OCI-LY7 (cell line): ENCODE data around the gene EARS2. TPM values are rescaled to one million over a fixed set of nuclear protein-coding genes. Genes with fewer than 3 reads are reported as not detected.
A peak's percentile ranks its signal among the peaks of the same experiment; 100 is the strongest.

Experiments used
- BruUV-seq: library from RNA; stranded (reverse); fragments of 400-500 nt; replicated peaks from 2 replicates; lab custom pipeline; 2021; lab: Mats Ljungman, UMichigan
- CTCF ChIA-PET: fragments of 300-600 bp; sonication (Branson Sonifier 250); formaldehyde crosslinking; loops from one replicate; lab custom pipeline; 2022; ENCODE audit warnings: antibody characterized with exemption; ENCODE audit not compliant: unreplicated experiment; lab: Charles Lee
- POLR2A ChIA-PET: fragments of 300-600 bp; sonication (Branson Sonifier 250); formaldehyde crosslinking; loops from one replicate; lab custom pipeline; 2022; ENCODE audit warnings: antibody characterized with exemption; lab: Charles Lee
- DNase-seq: peaks from one replicate; pipeline ENCODE4 v3.0.0-alpha.2; 2015; ENCODE audit warnings: low spot score
- H2AFZ ChIP-seq: fragments of 200-600 bp; sonication (generic), shearing (Covaris generic); 2 replicates; pipeline ENCODE4 v1.6.1; 2014; ENCODE audit warnings: mild to moderate bottlenecking, antibody characterized with exemption, low read length, moderate library complexity
- H3K27ac ChIP-seq: fragments of 200-600 bp; sonication (generic); 2 replicates; pipeline ENCODE4 v1.5.1; 2014; ENCODE audit warnings: mixed run types, low read depth, mild to moderate bottlenecking, moderate library complexity, low read length, inconsistent platforms; ENCODE audit not compliant: poor library complexity, severe bottlenecking
- H3K36me3 ChIP-seq: fragments of 200-600 bp; sonication (generic); 2 replicates; pipeline ENCODE4 v1.6.1; 2014; ENCODE audit warnings: mild to moderate bottlenecking, antibody characterized with exemption, low read length, moderate library complexity, mixed read lengths; ENCODE audit not compliant: insufficient read depth
- H3K4me1 ChIP-seq: fragments of 200-600 bp; sonication (generic); 2 replicates; pipeline ENCODE4 v1.5.1; 2014; ENCODE audit warnings: mild to moderate bottlenecking, low read length; ENCODE audit not compliant: insufficient read depth, poor library complexity, severe bottlenecking
- H3K4me2 ChIP-seq: fragments of 200-600 bp; sonication (generic); 2 replicates; pipeline ENCODE4 v1.6.1; 2014; ENCODE audit warnings: mild to moderate bottlenecking, low read length
- H3K4me3 ChIP-seq: fragments of 200-600 bp; sonication (generic); 2 replicates; pipeline ENCODE4 v1.5.1; 2014; ENCODE audit warnings: mild to moderate bottlenecking, low read depth, low read length; ENCODE audit not compliant: poor library complexity, severe bottlenecking
- H3K79me2 ChIP-seq: fragments of 200-600 bp; sonication (generic); 2 replicates; pipeline ENCODE4 v1.6.1; 2016; ENCODE audit warnings: low read depth, mild to moderate bottlenecking, low read length, moderate library complexity, mixed read lengths; ENCODE audit not compliant: insufficient read depth
- H3K9me2 ChIP-seq: fragments of 200-600 bp; sonication (generic); 2 replicates; pipeline ENCODE4 v1.6.1; 2016; ENCODE audit warnings: mild to moderate bottlenecking, low read length, mixed read lengths; ENCODE audit not compliant: insufficient read depth
- H3K9me3 ChIP-seq: fragments of 200-600 bp; sonication (generic); 2 replicates; pipeline ENCODE4 v1.6.1; 2014; ENCODE audit warnings: mild to moderate bottlenecking, mixed run types, low read length, mixed read lengths
- H4K20me1 ChIP-seq: fragments of 200-600 bp; sonication (generic); 2 replicates; pipeline ENCODE4 v1.6.1; 2014; ENCODE audit warnings: mild to moderate bottlenecking, antibody characterized with exemption, low read length, moderate library complexity, mixed read lengths; ENCODE audit not compliant: insufficient read depth
- EZH2phosphoT487 ChIP-seq: fragments of 200-600 bp; sonication (generic); IDR thresholded peaks from 2 replicates; pipeline ENCODE4 v1.6.1; 2018; ENCODE audit warnings: low read depth, borderline replicate concordance, mild to moderate bottlenecking, mixed run types, antibody characterized with exemption, low read length, moderate library complexity, mixed read lengths
- intact Hi-C: fragments of 100-400 bp; cut with micrococcal nuclease; formaldehyde crosslinking; loops from one replicate; pipeline ENCODE4 v1.10.0; 2022; ENCODE audit not compliant: unreplicated experiment
- total RNA-seq, 2 experiments: library from RNA; depleted of rRNA in 1 of 2; stranded (reverse); fragments of >200 nt in 1 of 2; shearing (Covaris generic) in 1 of 2; gene quantifications; 2 replicates each; pipeline ENCODE4 v1.2.3, GENCODE V29; 2014 to 2022
- TF ChIP-seq, protein P1 (sequence below): fragments of 200-600 bp; sonication (generic); conservative IDR thresholded peaks from 2 replicates; pipeline ENCODE4 v1.5.1; 2014; ENCODE audit warnings: mild to moderate bottlenecking, antibody characterized with exemption, low read length, moderate library complexity, mixed read lengths

Gene EARS2
- total RNA-seq, 2 experiments from 2014 or later = 38.5 to 42.1 TPM

DNA sequence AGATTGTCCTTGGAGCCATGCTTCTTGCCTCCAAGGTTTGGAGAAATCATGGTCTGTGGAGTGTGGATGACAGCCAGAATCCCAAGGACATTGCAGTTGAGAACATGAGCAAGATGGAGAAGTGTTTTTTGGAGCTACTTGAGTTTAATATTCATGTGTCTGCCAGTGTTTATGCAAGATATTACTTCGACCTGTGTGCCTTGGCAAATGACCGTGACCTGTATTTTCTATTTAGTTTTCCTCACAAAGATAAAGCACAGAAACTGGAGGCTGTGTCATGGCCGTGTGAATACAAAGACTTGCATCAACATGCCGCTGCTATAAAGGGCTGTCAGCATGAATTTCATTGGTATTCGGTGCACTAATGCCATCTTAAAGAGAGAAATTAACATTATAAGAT is 55.9 kb downstream of the EARS2 start:
- Histone ChIP-seq H3K4me1 (peaks cover 100% of the 10 kb centered on the region), H3K27ac (no peak overlapping the region), H3K79me2 (peaks cover 100% of the 10 kb centered on the region), H3K9me2 (no peaks in the 10 kb centered on the region), H2AFZ (no peak overlapping the region), H3K4me2 (peak overlapping the region; percentile 53), H3K4me3 (peak overlapping the region; percentile 7), H3K36me3 (peaks cover 99% of the 10 kb centered on the region), H3K9me3 (no peaks in the 10 kb centered on the region), H4K20me1 (peaks cover 83% of the 10 kb centered on the region)
- ChIA-PET POLR2A (interaction anchor here (0.8 kb wide), 1 partner anchor 55 kb away, joined by 3 read pairs; no protein-coding TSS in a partner anchor), CTCF (no interaction called here)
- no peak for DNase-seq
- BruUV-seq = no TSS peak
- TF ChIP-seq, protein P1, sequence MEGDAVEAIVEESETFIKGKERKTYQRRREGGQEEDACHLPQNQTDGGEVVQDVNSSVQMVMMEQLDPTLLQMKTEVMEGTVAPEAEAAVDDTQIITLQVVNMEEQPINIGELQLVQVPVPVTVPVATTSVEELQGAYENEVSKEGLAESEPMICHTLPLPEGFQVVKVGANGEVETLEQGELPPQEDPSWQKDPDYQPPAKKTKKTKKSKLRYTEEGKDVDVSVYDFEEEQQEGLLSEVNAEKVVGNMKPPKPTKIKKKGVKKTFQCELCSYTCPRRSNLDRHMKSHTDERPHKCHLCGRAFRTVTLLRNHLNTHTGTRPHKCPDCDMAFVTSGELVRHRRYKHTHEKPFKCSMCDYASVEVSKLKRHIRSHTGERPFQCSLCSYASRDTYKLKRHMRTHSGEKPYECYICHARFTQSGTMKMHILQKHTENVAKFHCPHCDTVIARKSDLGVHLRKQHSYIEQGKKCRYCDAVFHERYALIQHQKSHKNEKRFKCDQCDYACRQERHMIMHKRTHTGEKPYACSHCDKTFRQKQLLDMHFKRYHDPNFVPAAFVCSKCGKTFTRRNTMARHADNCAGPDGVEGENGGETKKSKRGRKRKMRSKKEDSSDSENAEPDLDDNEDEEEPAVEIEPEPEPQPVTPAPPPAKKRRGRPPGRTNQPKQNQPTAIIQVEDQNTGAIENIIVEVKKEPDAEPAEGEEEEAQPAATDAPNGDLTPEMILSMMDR = no peak
- intact Hi-C loops = no loop called here

GRCh38 chr16:23500862-23501225 is 56.3 kb downstream of the EARS2 start:
- Histone ChIP-seq H3K27ac (no peak overlapping the region), H3K9me2 (no peaks in the 10 kb centered on the region), H3K4me3 (no peak overlapping the region), H3K4me2 (peak overlapping the region; percentile 53), H3K36me3 (peaks cover 99% of the 10 kb centered on the region), H4K20me1 (peaks cover 80% of the 10 kb centered on the region), H2AFZ (no peak overlapping the region), H3K79me2 (peaks cover 100% of the 10 kb centered on the region), H3K4me1 (peaks cover 97% of the 10 kb centered on the region), H3K9me3 (no peaks in the 10 kb centered on the region)
- no TSS peak for BruUV-seq
- ChIA-PET POLR2A (interaction anchor here (0.9 kb wide), 1 partner anchor 12 kb away, joined by 3 read pairs; no protein-coding TSS in a partner anchor), CTCF (no interaction called here)
- TF ChIP-seq, protein P1 = no peak
- TF ChIP-seq EZH2phosphoT487 = no peak
- no peak for DNase-seq
- intact Hi-C loops = no loop called here

DNA sequence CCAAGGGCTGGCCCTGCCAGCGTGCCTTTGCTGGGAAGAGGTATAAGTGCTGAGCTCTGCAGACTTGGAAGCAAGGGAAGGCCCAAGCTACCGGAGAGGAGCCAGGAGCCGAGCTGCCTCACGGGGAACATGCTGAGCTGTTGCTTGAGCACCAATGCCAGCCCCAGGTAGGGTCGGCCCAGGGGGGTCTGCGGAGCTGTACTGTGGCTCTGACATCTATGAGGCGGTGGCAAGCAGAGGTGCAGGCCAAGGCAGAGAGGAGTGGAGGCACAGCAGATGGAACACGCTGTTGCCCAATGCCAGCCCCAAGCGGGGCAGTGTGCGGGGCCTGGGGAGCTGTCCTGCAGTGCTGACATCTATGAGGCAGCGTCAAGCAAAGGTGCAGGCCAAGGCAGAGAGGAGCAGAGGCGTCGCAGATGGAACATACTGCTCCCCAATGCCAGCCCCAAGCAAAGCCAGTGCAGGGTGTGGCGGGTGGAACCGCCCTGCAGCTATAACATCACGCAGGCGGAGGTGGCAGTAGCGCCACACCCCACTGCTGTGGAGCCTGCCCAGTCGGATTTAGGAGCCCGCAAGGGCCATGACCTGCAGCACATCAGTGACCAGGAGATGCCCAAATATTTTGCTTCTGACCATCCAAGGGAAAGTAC is 56.8 kb downstream of the EARS2 start:
- ChIA-PET CTCF (no interaction called here), POLR2A (interaction anchor here (0.7 to 0.9 kb wide), 2 partner anchors 13 to 15 kb away, joined by 3 to 4 read pairs; no protein-coding TSS in a partner anchor)
- Histone ChIP-seq H3K36me3 (peaks cover 99% of the 10 kb centered on the region), H3K9me3 (no peaks in the 10 kb centered on the region), H4K20me1 (peaks cover 81% of the 10 kb centered on the region), H3K9me2 (no peaks in the 10 kb centered on the region), H3K4me3 (peak overlapping the region; percentile 12), H3K27ac (no peak overlapping the region), H3K79me2 (peaks cover 100% of the 10 kb centered on the region), H2AFZ (no peak overlapping the region), H3K4me1 (peaks cover 92% of the 10 kb centered on the region), H3K4me2 (peak overlapping the region; percentile 53)
- TF ChIP-seq EZH2phosphoT487 = no peak
- TF ChIP-seq, protein P1 = peak; percentile 43; the same call in 1 of the 2 replicates
- intact Hi-C loops = no loop called here
- no peak for DNase-seq
- BruUV-seq = no TSS peak
